K562 (cell line): ENCODE data around the gene CH25H. TPM values are rescaled to one million over a fixed set of nuclear protein-coding genes. Genes with fewer than 3 reads are reported as not detected.

Experiments used
- ATAC-seq: fragments of 200-7000 bp; cut with Tn5 transposase; 3 replicates; pipeline ENCODE4 v1.9.1; 2020; ENCODE audit warnings: moderate library complexity
- BruUV-seq: library from RNA; stranded (reverse); fragments of 400-500 nt; replicated peaks from 2 replicates; lab custom pipeline; 2021; lab: Mats Ljungman, UMichigan
- CTCF ChIA-PET: fragments of 300-600 bp; formaldehyde crosslinking; extraction: SDS; loops from one replicate; lab custom pipeline; 2021; ENCODE audit warnings: low intra/inter-chr PET ratio; lab: Yijun Ruan, JAX
- POLR2A ChIA-PET: fragments of 300-600, 350-650 bp; sonication (Branson Sonifier 250); formaldehyde crosslinking; extraction: SDS; loops from one replicate; lab custom pipeline; 2021; ENCODE audit warnings: antibody characterized with exemption, inconsistent platforms; lab: Yijun Ruan, JAX
- DNase-seq, 4 experiments: peaks; one replicate each; pipeline versions ENCODE4 v3.0.0 to v3.0.0-alpha.2; 2011 to 2018; ENCODE audit warnings: low spot score in 3 of 4, mixed read lengths in 3 of 4; ENCODE audit errors: extremely low read depth in 1 of 4
- FAIRE-seq: peaks from 2 replicates; lab custom pipeline; 2011; peaks lifted over from hg19 to GRCh38; lab: Jason Lieb, UNC
- H2AFZ ChIP-seq: 2 replicates; pipeline ENCODE4 v1.6.0; 2011; ENCODE audit warnings: low read depth, low read length, control low read depth, inconsistent platforms
- H3K27ac ChIP-seq: fragments of 200-600 bp; 3 replicates; pipeline ENCODE4 v1.8.0; 2011; ENCODE audit warnings: low read depth, mild to moderate bottlenecking, control low read depth, inconsistent platforms, low read length, moderate library complexity, mixed read lengths; ENCODE audit errors: extremely low read depth
- H3K27me3 ChIP-seq, 2 experiments: fragments of 300-600 bp in 1 of 2; 2 replicates in 1 of 2; 3 replicates in 1 of 2; pipeline versions ENCODE4 v1.6.0 to v1.8.0; 2011; ENCODE audit warnings: inconsistent platforms in 2 of 2, low read length in 2 of 2, mild to moderate bottlenecking in 1 of 2, mixed read lengths in 1 of 2, moderate library complexity in 1 of 2; ENCODE audit not compliant: control insufficient read depth in 2 of 2, insufficient read depth in 2 of 2
- H3K36me3 ChIP-seq: fragments of 300-600 bp; 3 replicates; pipeline ENCODE4 v1.8.0; 2011; ENCODE audit warnings: mild to moderate bottlenecking, low read length, inconsistent platforms; ENCODE audit not compliant: control insufficient read depth, insufficient read depth
- H3K4me1 ChIP-seq, 2 experiments: fragments of 200-600 bp in 1 of 2; replicated peaks in 1 of 2; 2 replicates in 1 of 2; 3 replicates in 1 of 2; pipeline versions ENCODE4 v1.5.1 to v1.8.0; 2011; ENCODE audit warnings: inconsistent platforms in 2 of 2, low read length in 2 of 2, mild to moderate bottlenecking in 1 of 2, mixed read lengths in 1 of 2, moderate library complexity in 1 of 2; ENCODE audit not compliant: control insufficient read depth in 2 of 2, insufficient read depth in 2 of 2
- H3K4me2 ChIP-seq: 2 replicates; pipeline ENCODE4 v1.6.1; 2011; ENCODE audit warnings: low read length, control low read depth, inconsistent platforms, mixed read lengths; ENCODE audit not compliant: insufficient read depth
- H3K4me3 ChIP-seq: fragments of 200-600 bp; sonication (generic), shearing (Covaris generic); 2 replicates; pipeline ENCODE4 v1.5.1; 2016; ENCODE audit warnings: control low read depth, inconsistent platforms
- H3K79me2 ChIP-seq: fragments of 200-600 bp; 3 replicates; pipeline ENCODE4 v1.8.0; 2011; ENCODE audit warnings: low read length, inconsistent platforms; ENCODE audit not compliant: control insufficient read depth, insufficient read depth
- H3K9ac ChIP-seq, 2 experiments: 2 replicates each; pipeline versions ENCODE4 v1.6.0 to v1.6.1; 2011; ENCODE audit warnings: low read depth in 2 of 2, low read length in 2 of 2, control low read depth in 1 of 2, inconsistent platforms in 1 of 2, mild to moderate bottlenecking in 1 of 2, mixed read lengths in 1 of 2; ENCODE audit not compliant: insufficient read depth in 1 of 2
- H3K9me1 ChIP-seq: one replicate; pipeline ENCODE4 v1.6.0; 2011; ENCODE audit warnings: inconsistent platforms, mild to moderate bottlenecking, low read length, moderate library complexity; ENCODE audit not compliant: control insufficient read depth, insufficient read depth
- H3K9me3 ChIP-seq: replicated peaks from 2 replicates; pipeline ENCODE4 v1.5.1; 2011; ENCODE audit warnings: low read depth, low read length, inconsistent platforms; ENCODE audit not compliant: control insufficient read depth, insufficient read depth
- H4K20me1 ChIP-seq: replicated peaks from 2 replicates; pipeline ENCODE4 v1.6.1; 2011; ENCODE audit warnings: low read length, inconsistent platforms, mixed read lengths; ENCODE audit not compliant: control insufficient read depth, insufficient read depth
- CBX8 ChIP-seq: fragments of 200-600 bp; sonication (generic); IDR thresholded peaks from 2 replicates; pipeline ENCODE4 v1.6.1; 2012; ENCODE audit warnings: borderline replicate concordance, mixed run types, low read depth, mild to moderate bottlenecking, moderate library complexity, mixed read lengths, low read length, control low read depth, inconsistent platforms; ENCODE audit not compliant: poor library complexity, severe bottlenecking; ENCODE audit errors: extremely low read depth
- CSDE1 ChIP-seq, 2 experiments: fragments of 450-650 bp; IDR thresholded peaks; 2 replicates each; pipeline ENCODE4 v1.6.1; 2016; ENCODE audit warnings: mild to moderate bottlenecking in 1 of 2
- DMBX1 ChIP-seq: fragments of 250-450 bp; sonication (Bioruptor Pico); IDR thresholded peaks from 2 replicates; pipeline ENCODE4 v1.8.0; 2022; ENCODE audit warnings: inconsistent platforms, mild to moderate bottlenecking, moderate library complexity, borderline replicate concordance
- EHMT2 ChIP-seq: fragments of 450-650 bp; IDR thresholded peaks from 2 replicates; pipeline ENCODE4 v1.6.1; 2018; ENCODE audit warnings: antibody characterized with exemption
- HNRNPH1 ChIP-seq: fragments of 200-400 bp; formaldehyde crosslinking; optimal IDR thresholded peaks from 2 replicates; pipeline ENCODE3; 2017; ENCODE audit warnings: low read depth, mild to moderate bottlenecking, low read length, moderate library complexity
- NCOA1 ChIP-seq: fragments of 450-650 bp; IDR thresholded peaks from 2 replicates; pipeline ENCODE4 v1.6.1; 2016; ENCODE audit warnings: low read depth
- RBM34 ChIP-seq: fragments of 200-400 bp; formaldehyde crosslinking; IDR thresholded peaks from 2 replicates; pipeline ENCODE4 v1.6.1; 2018; ENCODE audit warnings: low read length, borderline replicate concordance; ENCODE audit not compliant: insufficient read depth
- RHOXF2B ChIP-seq: fragments of 250-450 bp; sonication (Bioruptor Pico); conservative IDR thresholded peaks from 2 replicates; pipeline ENCODE4 v1.5.1; 2021
- TFE3 ChIP-seq: fragments of 450-650 bp; formaldehyde crosslinking; IDR thresholded peaks from 2 replicates; pipeline ENCODE4 v1.4.0; 2020; ENCODE audit warnings: mild to moderate bottlenecking, mixed read lengths
- ZNF184 ChIP-seq: sonication (generic); formaldehyde crosslinking; IDR thresholded peaks from 2 replicates; pipeline ENCODE4 v1.5.0; 2020; ENCODE audit warnings: missing genetic modification reagents
- ZNF217 ChIP-seq: sonication (generic); formaldehyde crosslinking; IDR thresholded peaks from 2 replicates; pipeline ENCODE4 v1.8.0; 2022; ENCODE audit warnings: mild to moderate bottlenecking, missing genetic modification reagents
- WGBS: fragments of 100-300 bp; shearing (Covaris generic); methylation state at CpG from one replicate; pipeline ENCODE4 v1.1.6; 2016; ENCODE audit warnings: low coverage, mixed read lengths; ENCODE audit not compliant: insufficient coverage; ENCODE audit errors: missing lambda C conversion rate; 5-methylcytosine and 5-hydroxymethylcytosine counted together
- in situ Hi-C: fragments of 300-500 bp; cut with MboI; formaldehyde crosslinking; loops from 4 replicates; pipeline ENCODE4 v1.15.0; 2018; ENCODE audit warnings: inconsistent platforms, mixed read lengths
- intact Hi-C: fragments of 100-400 bp; cut with micrococcal nuclease; formaldehyde crosslinking; loops from 2 replicates; pipeline ENCODE4 v1.14.2; 2022
- polyA plus RNA-seq, 8 experiments: library from polyadenylated mRNA; depleted of rRNA in 4 of 8; stranded (reverse) in 5 of 8; unstranded in 3 of 8; fragments of >200 nt; fragmentation: Nextera tagmentation in 2 of 8; fragmentation: Illumina TruSeq in 1 of 8; extraction: Ambion mirVana in 2 of 8; extraction: Trizol in 1 of 8; gene quantifications; 2 replicates each; pipeline versions ENCODE4 v1.2.1 to v1.2.3, GENCODE V29; 2011 to 2014; ENCODE audit warnings: inconsistent platforms in 1 of 8, missing spikeins in 1 of 8
- total RNA-seq, 7 experiments: library from RNA; depleted of rRNA in 6 of 7; stranded (reverse); fragments of >200 nt in 6 of 7; fragmentation: Illumina TruSeq in 2 of 7; extraction: Trizol in 2 of 7; gene quantifications; 2 replicates each; pipeline versions ENCODE4 v1.2.1 to v1.2.3, GENCODE V29; 2011 to 2021; ENCODE audit warnings: low replicate concordance in 1 of 7
- TF ChIP-seq, protein P1 (sequence below): fragments of 450-650 bp; conservative IDR thresholded peaks from 2 replicates; pipeline ENCODE4 v1.6.1; 2016; ENCODE audit warnings: missing genetic modification characterization, low read depth, mild to moderate bottlenecking, control low read depth, missing compliant biosample characterization

The CH25H gene
- total and polyA plus RNA-seq, 9 of the 15 experiments (the other 6 are each of a cell fraction or from before 2014, with no cell fraction given), result not detected

DNA sequence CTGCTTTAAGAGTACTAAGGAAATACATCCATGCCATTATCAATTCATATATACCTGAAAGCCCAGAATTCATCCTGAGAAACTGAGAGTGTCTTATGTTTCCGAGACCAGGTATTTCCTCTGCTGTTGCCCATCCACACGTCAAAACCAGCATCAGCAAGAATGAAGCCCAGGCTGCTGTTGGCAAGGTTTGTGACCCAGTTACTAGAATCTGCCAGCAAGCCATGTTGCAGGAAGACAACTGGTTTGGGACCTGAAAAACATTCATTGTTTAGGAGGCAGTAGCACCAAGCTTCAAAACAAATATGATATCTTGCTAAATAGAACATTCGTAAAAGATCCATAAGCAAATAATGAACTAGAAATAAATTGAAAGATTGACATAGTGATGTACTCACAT, 21.0 kb upstream of the CH25H start:
- DNase-seq (no peak), FAIRE-seq (no peak), ATAC-seq (no peak)
- Histone ChIP-seq H3K9me3 (no peaks in the 10 kb centered on the region), H3K4me2 (no peak overlapping the region), H3K4me1 (no peaks in the 10 kb centered on the region), H3K36me3 (no peaks in the 10 kb centered on the region), H3K79me2 (no peaks in the 10 kb centered on the region), H3K4me3 (no peak overlapping the region), H4K20me1 (no peaks in the 10 kb centered on the region), H3K9ac (no peak overlapping the region), H2AFZ (no peak overlapping the region), H3K9me1 (no peaks in the 10 kb centered on the region), H3K27me3 (no peaks in the 10 kb centered on the region), H3K27ac (no peak overlapping the region)
- ChIA-PET CTCF (no interaction called here), POLR2A (no interaction called here)
- WGBS, result 0% methylated on average over 3 of the region's 3 CpGs
- intact Hi-C loops (no loop called here), in situ Hi-C loops (no loop called here)
- TF ChIP-seq CBX8 (no peak), NCOA1 (no peak), RBM34 (no peak), ZNF217 (CRISPR knock-in tag) (no peak), DMBX1 (CRISPR knock-in tag) (no peak), ZNF184 (CRISPR knock-in tag) (no peak), TFE3 (CRISPR knock-in tag) (no peak), RHOXF2B (CRISPR knock-in tag) (no peak), HNRNPH1 (no peak), CSDE1 (IDR thresholded peaks at IDR 0.05) (no peak), EHMT2 (no peak)
- TF ChIP-seq, protein P1, sequence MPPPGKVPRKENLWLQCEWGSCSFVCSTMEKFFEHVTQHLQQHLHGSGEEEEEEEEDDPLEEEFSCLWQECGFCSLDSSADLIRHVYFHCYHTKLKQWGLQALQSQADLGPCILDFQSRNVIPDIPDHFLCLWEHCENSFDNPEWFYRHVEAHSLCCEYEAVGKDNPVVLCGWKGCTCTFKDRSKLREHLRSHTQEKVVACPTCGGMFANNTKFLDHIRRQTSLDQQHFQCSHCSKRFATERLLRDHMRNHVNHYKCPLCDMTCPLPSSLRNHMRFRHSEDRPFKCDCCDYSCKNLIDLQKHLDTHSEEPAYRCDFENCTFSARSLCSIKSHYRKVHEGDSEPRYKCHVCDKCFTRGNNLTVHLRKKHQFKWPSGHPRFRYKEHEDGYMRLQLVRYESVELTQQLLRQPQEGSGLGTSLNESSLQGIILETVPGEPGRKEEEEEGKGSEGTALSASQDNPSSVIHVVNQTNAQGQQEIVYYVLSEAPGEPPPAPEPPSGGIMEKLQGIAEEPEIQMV (tag), result no peak
- no TSS peak for BruUV-seq
